Measurements from ENCODE around the gene MYLK2.

- peak in 1 of 2 donors; percentile 44 for TF ChIP-seq POLR2A (IDR thresholded peaks at IDR 0.05)
- TF ChIP-seq CTCF (IDR thresholded peaks at IDR 0.05), result no peak
Measured at GRCh38 chr20:31869942-31870725, 51.0 kb downstream of the MYLK2 start, which contains the start of the genes DUSP15 and TTLL9.

Data from uterus (tissue), 2 donors.